ENCODE measurements around the gene NFIC.

Gene NFIC

GRCh38 chr19:3463714-3464586 lies 97.6 kb downstream of the NFIC start:
- TF ChIP-seq POLR2AphosphoS5 (IDR thresholded peaks at IDR 0.05; ENCODE audit: low read depth, low read length) (no peak), TAF1 (IDR thresholded peaks at IDR 0.05; ENCODE audit: low read depth, low read length) (no peak), POU2F2 (IDR thresholded peaks at IDR 0.05; ENCODE audit: low read depth, low read length) (no peak), PAX5 (IDR thresholded peaks at IDR 0.05; ENCODE audit: insufficient read depth, low read length, severe bottlenecking) (no peak), SPI1 (IDR thresholded peaks at IDR 0.05; ENCODE audit: low read depth, low read length) (no peak), POLR2A (IDR thresholded peaks at IDR 0.05; ENCODE audit: low read depth, low read length) (no peak)
- FAIRE-seq: no peak
- DNase-seq (ENCODE audit: insufficient read length, low spot score): no peak

- TF ChIP-seq POU2F2 (IDR thresholded peaks at IDR 0.05; ENCODE audit: low read depth, low read length): no peak
- TF ChIP-seq TAF1 (IDR thresholded peaks at IDR 0.05; ENCODE audit: low read depth, low read length): no peak
- no peak for TF ChIP-seq POLR2AphosphoS5 (IDR thresholded peaks at IDR 0.05; ENCODE audit: low read depth, low read length)
- no peak for TF ChIP-seq SPI1 (IDR thresholded peaks at IDR 0.05; ENCODE audit: low read depth, low read length)
- no peak for TF ChIP-seq PAX5 (IDR thresholded peaks at IDR 0.05; ENCODE audit: insufficient read depth, low read length, severe bottlenecking)
- TF ChIP-seq POLR2A (IDR thresholded peaks at IDR 0.05; ENCODE audit: low read depth, low read length): no peak
- FAIRE-seq: no peak
- DNase-seq (ENCODE audit: insufficient read length, low spot score): no peak
These were observed 98.3 kb downstream of the NFIC start for GRCh38 chr19:3464587-3465235.

GRCh38 chr19:3465552-3465951 lies 99.2 kb downstream of the NFIC start:
- TF ChIP-seq SPI1 (IDR thresholded peaks at IDR 0.05; ENCODE audit: low read depth, low read length) (no peak), POU2F2 (IDR thresholded peaks at IDR 0.05; ENCODE audit: low read depth, low read length) (no peak)
- FAIRE-seq (no peak), DNase-seq (ENCODE audit: insufficient read length, low spot score) (no peak)

GRCh38 chr19:3466635-3467034 lies 100.3 kb downstream of the NFIC start:
- DNase-seq (ENCODE audit: insufficient read length, low spot score): no peak
- no peak for TF ChIP-seq PAX5 (IDR thresholded peaks at IDR 0.05; ENCODE audit: insufficient read depth, low read length, severe bottlenecking)
- TF ChIP-seq SPI1 (IDR thresholded peaks at IDR 0.05; ENCODE audit: low read depth, low read length): no peak
- no peak for TF ChIP-seq POLR2A (IDR thresholded peaks at IDR 0.05; ENCODE audit: low read depth, low read length)
- TF ChIP-seq TAF1 (IDR thresholded peaks at IDR 0.05; ENCODE audit: low read depth, low read length): no peak
- no peak for TF ChIP-seq POU2F2 (IDR thresholded peaks at IDR 0.05; ENCODE audit: low read depth, low read length)
- TF ChIP-seq POLR2AphosphoS5 (IDR thresholded peaks at IDR 0.05; ENCODE audit: low read depth, low read length): no peak
- FAIRE-seq: no peak

GRCh38 chr19:3467437-3468198 lies 101.2 kb downstream of the NFIC start:
- FAIRE-seq: no peak
- DNase-seq (ENCODE audit: insufficient read length, low spot score): no peak
- no peak for TF ChIP-seq POLR2AphosphoS5 (IDR thresholded peaks at IDR 0.05; ENCODE audit: low read depth, low read length)
- no peak for TF ChIP-seq SPI1 (IDR thresholded peaks at IDR 0.05; ENCODE audit: low read depth, low read length)
- TF ChIP-seq TAF1 (IDR thresholded peaks at IDR 0.05; ENCODE audit: low read depth, low read length): no peak
- TF ChIP-seq PAX5 (IDR thresholded peaks at IDR 0.05; ENCODE audit: insufficient read depth, low read length, severe bottlenecking): no peak
- no peak for TF ChIP-seq POU2F2 (IDR thresholded peaks at IDR 0.05; ENCODE audit: low read depth, low read length)
- no peak for TF ChIP-seq POLR2A (IDR thresholded peaks at IDR 0.05; ENCODE audit: low read depth, low read length)

GRCh38 chr19:3468211-3468610 lies 101.8 kb downstream of the NFIC start:
- FAIRE-seq (no peak), DNase-seq (ENCODE audit: insufficient read length, low spot score) (no peak)
- TF ChIP-seq PAX5 (IDR thresholded peaks at IDR 0.05; ENCODE audit: insufficient read depth, low read length, severe bottlenecking) (no peak), TAF1 (IDR thresholded peaks at IDR 0.05; ENCODE audit: low read depth, low read length) (no peak), POU2F2 (IDR thresholded peaks at IDR 0.05; ENCODE audit: low read depth, low read length) (no peak), POLR2AphosphoS5 (IDR thresholded peaks at IDR 0.05; ENCODE audit: low read depth, low read length) (no peak), SPI1 (IDR thresholded peaks at IDR 0.05; ENCODE audit: low read depth, low read length) (no peak), POLR2A (IDR thresholded peaks at IDR 0.05; ENCODE audit: low read depth, low read length) (no peak)

- no peak for TF ChIP-seq SPI1 (IDR thresholded peaks at IDR 0.05; ENCODE audit: low read depth, low read length)
- 0 out of 2 replicates have a peak, but pooled peaks have one; percentile 31 for TF ChIP-seq POLR2AphosphoS5 (IDR thresholded peaks at IDR 0.05; ENCODE audit: low read depth, low read length)
- no peak for TF ChIP-seq TAF1 (IDR thresholded peaks at IDR 0.05; ENCODE audit: low read depth, low read length)
- TF ChIP-seq PAX5 (IDR thresholded peaks at IDR 0.05; ENCODE audit: insufficient read depth, low read length, severe bottlenecking): no peak
- TF ChIP-seq POLR2A (IDR thresholded peaks at IDR 0.05; ENCODE audit: low read depth, low read length): no peak
- DNase-seq (ENCODE audit: insufficient read length, low spot score) (no peak), FAIRE-seq (no peak)
These were observed 103.5 kb downstream of the NFIC start for GRCh38 chr19:3469638-3470499.

GRCh38 chr19:3470500-3471128 lies 104.2 kb downstream of the NFIC start:
- no peak for DNase-seq (ENCODE audit: insufficient read length, low spot score)
- no peak for FAIRE-seq
- TF ChIP-seq PAX5 (IDR thresholded peaks at IDR 0.05; ENCODE audit: insufficient read depth, low read length, severe bottlenecking) (no peak), SPI1 (IDR thresholded peaks at IDR 0.05; ENCODE audit: low read depth, low read length) (no peak), TAF1 (IDR thresholded peaks at IDR 0.05; ENCODE audit: low read depth, low read length) (no peak)

Measured in GM12891 (cell line).